ENCODE measurements around the gene C3orf80.

- TF ChIP-seq EP300 (IDR thresholded peaks at IDR 0.05; ENCODE audit: borderline replicate concordance) (no peak), NFIC (IDR thresholded peaks at IDR 0.05) (no peak), TAF1 (IDR thresholded peaks at IDR 0.05; ENCODE audit: low read depth) (no peak), YY1 (IDR thresholded peaks at IDR 0.05; ENCODE audit: low read depth) (no peak), FOXM1 (IDR thresholded peaks at IDR 0.05; ENCODE audit: borderline replicate concordance, low read depth) (no peak), REST (IDR thresholded peaks at IDR 0.05; ENCODE audit: low read depth) (no peak), TEAD4 (IDR thresholded peaks at IDR 0.05) (no peak), CEBPB (IDR thresholded peaks at IDR 0.05) (no peak), RAD21 (IDR thresholded peaks at IDR 0.05; ENCODE audit: low read depth) (no peak)
These were observed 30.8 kb upstream of the C3orf80 start for GRCh38 chr3:160194438-160194837.
